ENCODE data around the gene SNAPC3.

- no peak for TF ChIP-seq CTCF (IDR thresholded peaks at IDR 0.05 in 8 of 11, conservative IDR thresholded peaks at IDR 0.05 in 3 of 11)
- TF ChIP-seq POLR2A (IDR thresholded peaks at IDR 0.05), result no peak
Measured at GRCh38 chr9:15374825-15375224, 47.9 kb upstream of the SNAPC3 start.
